Hepatocyte (in vitro differentiated cells): ENCODE data around the gene ZDHHC11B.
"Not testable (repeated sequence)": the region's sequence is repeated elsewhere in the genome, so short reads cannot be mapped to it uniquely, and the experiment has no call there.

Experiments used
- CTCF ChIP-seq: fragments of 200-600 bp; sonication (generic); IDR thresholded peaks from 2 replicates; pipeline ENCODE4 v1.5.1; 2016; ENCODE audit warnings: antibody characterized with exemption, mild to moderate bottlenecking; ENCODE audit not compliant: poor library complexity
- EZH2phosphoT487 ChIP-seq: fragments of 200-600 bp; sonication (generic); IDR thresholded peaks from one replicate; pipeline ENCODE4 v1.6.1; 2018; ENCODE audit warnings: antibody characterized with exemption, mild to moderate bottlenecking, low read depth, moderate library complexity; ENCODE audit not compliant: unreplicated experiment, severe bottlenecking

- not testable (repeated sequence) for TF ChIP-seq CTCF, EZH2phosphoT487
Observed at GRCh38 chr5:774304-774703, 10.2 kb downstream of the ZDHHC11B start.
